Calu3 (cell line): ENCODE data around the gene KANSL1. TPM values are rescaled to one million over a fixed set of nuclear protein-coding genes. Genes with fewer than 3 reads are reported as not detected.

ENCODE experiments used
- BruUV-seq: library from RNA; stranded (reverse); fragments of 400-500 nt; replicated peaks from 2 replicates; lab custom pipeline; 2021; lab: Mats Ljungman, UMichigan
- CTCF ChIA-PET: fragments of 300-600 bp; sonication (Branson Sonifier 250); formaldehyde crosslinking; loops from one replicate; lab custom pipeline; 2022; ENCODE audit warnings: antibody characterized with exemption; lab: Charles Lee
- DNase-seq: peaks from one replicate; pipeline ENCODE4 v3.0.0; 2022
- H3K27ac Mint-ChIP-seq: one replicate; pipeline ENCODE4 v1.8.0; 2022; ENCODE audit warnings: mixed read lengths; ENCODE audit not compliant: unreplicated experiment
- H3K27me3 Mint-ChIP-seq: one replicate; pipeline ENCODE4 v1.8.0; 2022; ENCODE audit warnings: mixed read lengths; ENCODE audit not compliant: unreplicated experiment
- H3K36me3 Mint-ChIP-seq: one replicate; pipeline ENCODE4 v1.8.0; 2022; ENCODE audit warnings: mild to moderate bottlenecking, moderate library complexity, mixed read lengths; ENCODE audit not compliant: insufficient read depth, unreplicated experiment
- H3K4me1 Mint-ChIP-seq: one replicate; pipeline ENCODE4 v1.8.0; 2022; ENCODE audit warnings: mild to moderate bottlenecking, low read depth, mixed read lengths; ENCODE audit not compliant: unreplicated experiment
- H3K4me3 Mint-ChIP-seq: one replicate; pipeline ENCODE4 v1.8.0; 2022; ENCODE audit warnings: mild to moderate bottlenecking, low read depth, moderate library complexity, mixed read lengths; ENCODE audit not compliant: unreplicated experiment
- H3K9me3 Mint-ChIP-seq: one replicate; pipeline ENCODE4 v1.8.0; 2022; ENCODE audit warnings: low read depth, mixed read lengths; ENCODE audit not compliant: unreplicated experiment
- intact Hi-C: fragments of 100-400 bp; cut with micrococcal nuclease; formaldehyde crosslinking; loops from one replicate; pipeline ENCODE4 v1.10.0; 2022; ENCODE audit not compliant: unreplicated experiment
- total RNA-seq: library from RNA; stranded (reverse); gene quantifications from 2 replicates; pipeline ENCODE4 v1.2.3, GENCODE V29; 2022
- TF ChIP-seq, protein P1 (sequence below): fragments of 200-600 bp; IDR thresholded peaks from one replicate; pipeline ENCODE4 v1.8.0; 2022; ENCODE audit warnings: antibody characterized with exemption; ENCODE audit not compliant: unreplicated experiment

The KANSL1 gene
- total RNA-seq, 1 experiment from 2014 or later: 190 TPM

DNA sequence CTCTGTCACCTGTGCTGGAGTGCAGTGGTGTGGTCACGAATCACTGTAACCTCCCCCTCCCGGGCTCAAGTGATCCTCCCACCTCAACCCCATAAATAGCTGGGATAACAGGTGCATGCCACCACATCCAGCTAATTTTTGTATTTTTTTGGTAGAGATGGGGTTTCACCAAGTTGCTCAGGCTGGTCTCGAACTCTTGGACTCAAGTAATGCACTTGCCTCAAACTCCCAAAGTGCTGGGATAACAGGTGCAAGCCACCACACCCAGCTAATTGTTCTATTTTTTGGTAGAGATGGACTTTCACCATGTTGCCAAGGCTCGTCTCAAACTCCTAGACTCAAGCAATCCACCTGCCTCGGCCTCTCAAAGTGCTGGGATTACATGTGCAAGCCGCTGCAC is 107.7 kb downstream of the KANSL1 start:
- no peaks in the 10 kb centered on the region for H3K9me3 Mint-ChIP-seq
- H3K4me1 Mint-ChIP-seq: peaks cover 12% of the 10 kb centered on the region
- DNase-seq: no peak
- CTCF ChIA-PET: interaction anchor here (0.6 kb wide), 1 partner anchor 107 kb away, joined by 3 read pairs; the partner anchor contains the start of gene KANSL1
- H3K27ac Mint-ChIP-seq: no peak overlapping the region
- intact Hi-C loops: no loop called here
- no TSS peak for BruUV-seq
- TF ChIP-seq, protein P1, sequence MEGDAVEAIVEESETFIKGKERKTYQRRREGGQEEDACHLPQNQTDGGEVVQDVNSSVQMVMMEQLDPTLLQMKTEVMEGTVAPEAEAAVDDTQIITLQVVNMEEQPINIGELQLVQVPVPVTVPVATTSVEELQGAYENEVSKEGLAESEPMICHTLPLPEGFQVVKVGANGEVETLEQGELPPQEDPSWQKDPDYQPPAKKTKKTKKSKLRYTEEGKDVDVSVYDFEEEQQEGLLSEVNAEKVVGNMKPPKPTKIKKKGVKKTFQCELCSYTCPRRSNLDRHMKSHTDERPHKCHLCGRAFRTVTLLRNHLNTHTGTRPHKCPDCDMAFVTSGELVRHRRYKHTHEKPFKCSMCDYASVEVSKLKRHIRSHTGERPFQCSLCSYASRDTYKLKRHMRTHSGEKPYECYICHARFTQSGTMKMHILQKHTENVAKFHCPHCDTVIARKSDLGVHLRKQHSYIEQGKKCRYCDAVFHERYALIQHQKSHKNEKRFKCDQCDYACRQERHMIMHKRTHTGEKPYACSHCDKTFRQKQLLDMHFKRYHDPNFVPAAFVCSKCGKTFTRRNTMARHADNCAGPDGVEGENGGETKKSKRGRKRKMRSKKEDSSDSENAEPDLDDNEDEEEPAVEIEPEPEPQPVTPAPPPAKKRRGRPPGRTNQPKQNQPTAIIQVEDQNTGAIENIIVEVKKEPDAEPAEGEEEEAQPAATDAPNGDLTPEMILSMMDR: no peak
- H3K36me3 Mint-ChIP-seq: peaks cover 39% of the 10 kb centered on the region
- H3K27me3 Mint-ChIP-seq: no peaks in the 10 kb centered on the region
- no peak overlapping the region for H3K4me3 Mint-ChIP-seq

DNA sequence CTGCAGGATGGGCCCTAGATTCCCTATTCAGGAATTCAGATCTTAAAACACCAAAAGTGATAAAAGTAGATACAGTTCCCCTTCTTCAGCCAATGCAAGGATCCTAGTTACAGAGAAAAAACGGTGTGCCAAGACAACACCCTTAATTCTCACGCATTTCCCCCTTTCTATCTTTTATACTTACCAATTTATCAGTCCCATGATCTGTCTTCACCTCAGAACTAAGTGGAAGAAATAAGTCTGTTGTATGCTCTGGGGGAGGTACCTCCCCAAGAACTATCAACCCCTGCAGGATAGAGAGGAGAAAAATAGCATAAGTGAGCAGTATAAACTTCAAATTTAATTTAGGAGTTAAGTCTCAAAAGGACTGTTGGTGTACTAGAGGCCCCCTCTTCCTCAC is 111.0 kb downstream of the KANSL1 start:
- no peak overlapping the region for H3K4me3 Mint-ChIP-seq
- DNase-seq: no peak
- intact Hi-C loops: no loop called here
- peaks cover 54% of the 10 kb centered on the region for H3K36me3 Mint-ChIP-seq
- H3K27me3 Mint-ChIP-seq: no peaks in the 10 kb centered on the region
- no peak overlapping the region for H3K27ac Mint-ChIP-seq
- no peaks in the 10 kb centered on the region for H3K9me3 Mint-ChIP-seq
- peaks cover 12% of the 10 kb centered on the region for H3K4me1 Mint-ChIP-seq
- CTCF ChIA-PET: interaction anchor here (0.6 kb wide), 1 partner anchor 441 kb away, joined by 4 read pairs; no protein-coding TSS in a partner anchor
- TF ChIP-seq, protein P1: no peak
- BruUV-seq: no TSS peak

DNA sequence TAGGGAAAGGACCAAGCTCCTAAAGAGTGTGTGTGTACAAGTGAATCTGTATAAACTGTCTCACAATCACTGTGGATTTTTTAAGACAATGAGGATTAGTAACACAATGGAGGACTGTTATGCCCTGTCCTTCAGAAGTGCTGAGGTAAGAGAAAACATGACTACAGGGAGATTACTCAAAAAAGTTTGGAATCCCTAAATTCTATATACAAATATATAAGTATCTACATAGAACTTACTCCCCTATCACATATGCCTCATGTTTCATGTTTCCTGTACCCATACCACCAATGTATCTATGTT is 112.3 kb downstream of the KANSL1 start:
- no peak overlapping the region for H3K27ac Mint-ChIP-seq

DNA sequence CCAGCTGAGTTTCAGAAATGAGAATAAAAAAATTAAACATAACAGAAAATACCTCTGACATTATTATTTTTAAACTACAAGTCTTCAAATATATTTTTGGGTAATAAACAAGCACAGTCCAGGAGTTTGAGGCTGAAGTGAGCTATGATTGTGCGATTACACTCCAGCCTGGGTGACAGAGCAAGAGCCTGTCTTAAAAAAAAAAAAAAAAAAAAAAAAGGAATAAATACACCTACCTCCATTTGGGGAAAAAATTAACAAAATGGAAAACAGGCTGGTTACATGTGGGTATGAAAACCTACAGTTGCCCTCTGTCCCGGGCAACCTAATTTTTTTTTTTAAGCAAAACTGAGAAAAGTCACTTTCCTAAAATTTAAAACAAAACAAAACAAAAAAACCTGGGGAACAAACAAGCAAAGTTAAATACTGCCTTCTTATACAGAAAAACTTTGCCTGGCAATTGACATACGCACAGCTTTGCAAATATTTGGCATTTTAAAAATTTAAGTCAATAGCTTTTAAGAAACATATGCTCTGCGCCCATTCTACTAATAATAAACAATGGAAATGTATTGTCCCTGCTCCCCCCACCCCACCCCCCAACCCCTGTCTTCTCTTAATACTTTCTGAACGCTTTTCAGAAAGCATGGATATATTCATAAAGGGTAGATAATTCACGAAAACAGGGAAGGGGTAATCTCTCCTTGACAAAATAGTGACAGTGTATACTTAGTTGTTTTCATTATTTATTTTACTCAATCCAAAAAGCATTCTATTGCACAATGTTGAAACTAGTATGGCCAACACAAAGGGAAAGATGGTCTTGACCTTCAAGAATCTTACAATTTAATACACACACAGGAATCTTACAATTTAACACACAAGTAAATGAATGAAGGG is 112.9 kb downstream of the KANSL1 start:
- Mint-ChIP-seq H3K36me3 (peaks cover 57% of the 10 kb centered on the region), H3K9me3 (no peaks in the 10 kb centered on the region), H3K4me1 (peaks cover 12% of the 10 kb centered on the region), H3K27me3 (no peaks in the 10 kb centered on the region), H3K4me3 (no peak overlapping the region), H3K27ac (no peak overlapping the region)
- no TSS peak for BruUV-seq
- intact Hi-C loops: no loop called here
- TF ChIP-seq, protein P1: no peak
- CTCF ChIA-PET: interaction anchor here (0.6 to 1.1 kb wide), 3 partner anchors 13 to 58 kb away, joined by 3 to 5 read pairs (median 4); no protein-coding TSS in a partner anchor
- DNase-seq: no peak

More for the DNA sequence above, 112.3 kb downstream of the KANSL1 start:
- Mint-ChIP-seq H3K4me3 (no peak overlapping the region), H3K4me1 (peaks cover 12% of the 10 kb centered on the region), H3K27me3 (no peaks in the 10 kb centered on the region), H3K36me3 (peaks cover 61% of the 10 kb centered on the region), H3K9me3 (no peaks in the 10 kb centered on the region)
- CTCF ChIA-PET: no interaction called here
- intact Hi-C loops: no loop called here
- DNase-seq: no peak
- TF ChIP-seq, protein P1: no peak
- TSS peak; percentile 11 for BruUV-seq
